ENCODE results near the gene CDC20.

Gene CDC20

DNA sequence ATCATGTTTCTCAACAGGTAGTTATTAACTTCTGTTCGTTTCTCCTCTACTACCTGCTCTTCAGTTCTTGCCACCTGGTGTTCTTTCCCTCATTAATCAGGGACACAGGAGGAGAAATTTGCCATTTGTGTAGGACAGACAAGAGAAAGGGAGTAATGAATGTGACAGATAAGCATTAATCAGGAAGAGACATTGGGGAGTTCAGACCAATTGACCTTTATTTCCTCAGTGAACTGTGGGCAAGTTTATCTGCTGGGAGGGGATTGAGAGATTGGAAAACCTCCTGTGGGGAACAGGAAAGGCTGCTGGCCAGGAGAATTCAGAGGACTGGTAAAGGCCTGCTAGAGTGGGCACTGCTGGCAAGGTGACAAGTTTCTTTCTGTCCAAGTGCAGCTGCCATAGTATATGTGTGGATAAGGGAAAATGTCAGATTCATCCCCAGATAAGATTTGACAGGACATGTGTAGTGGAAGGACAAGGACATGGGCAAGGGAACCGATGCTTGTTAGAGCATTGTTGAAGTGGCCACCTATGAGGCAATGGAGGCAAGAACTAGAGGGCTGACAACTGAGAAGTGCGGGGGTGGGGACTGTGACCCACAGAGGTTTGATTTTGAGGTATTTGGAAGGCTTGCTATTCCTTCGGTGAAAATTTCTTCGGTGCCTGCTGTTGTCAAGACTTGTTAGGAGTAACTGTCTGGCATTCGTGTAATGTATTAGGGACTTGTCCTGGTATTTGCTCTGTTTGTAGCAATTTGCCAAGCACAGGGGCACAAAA is 43.5 kb downstream of the CDC20 start:
- TF ChIP-seq, protein P1, sequence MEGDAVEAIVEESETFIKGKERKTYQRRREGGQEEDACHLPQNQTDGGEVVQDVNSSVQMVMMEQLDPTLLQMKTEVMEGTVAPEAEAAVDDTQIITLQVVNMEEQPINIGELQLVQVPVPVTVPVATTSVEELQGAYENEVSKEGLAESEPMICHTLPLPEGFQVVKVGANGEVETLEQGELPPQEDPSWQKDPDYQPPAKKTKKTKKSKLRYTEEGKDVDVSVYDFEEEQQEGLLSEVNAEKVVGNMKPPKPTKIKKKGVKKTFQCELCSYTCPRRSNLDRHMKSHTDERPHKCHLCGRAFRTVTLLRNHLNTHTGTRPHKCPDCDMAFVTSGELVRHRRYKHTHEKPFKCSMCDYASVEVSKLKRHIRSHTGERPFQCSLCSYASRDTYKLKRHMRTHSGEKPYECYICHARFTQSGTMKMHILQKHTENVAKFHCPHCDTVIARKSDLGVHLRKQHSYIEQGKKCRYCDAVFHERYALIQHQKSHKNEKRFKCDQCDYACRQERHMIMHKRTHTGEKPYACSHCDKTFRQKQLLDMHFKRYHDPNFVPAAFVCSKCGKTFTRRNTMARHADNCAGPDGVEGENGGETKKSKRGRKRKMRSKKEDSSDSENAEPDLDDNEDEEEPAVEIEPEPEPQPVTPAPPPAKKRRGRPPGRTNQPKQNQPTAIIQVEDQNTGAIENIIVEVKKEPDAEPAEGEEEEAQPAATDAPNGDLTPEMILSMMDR (IDR thresholded peaks at IDR 0.05; ENCODE audit: insufficient read depth, low read depth, low read length, missing control alignments), result no peak
- no peak for DNase-seq (ENCODE audit: low read depth)
- H3K4me3 ChIP-seq (ENCODE audit: low read depth, low read length), result no peak overlapping the region

DNA sequence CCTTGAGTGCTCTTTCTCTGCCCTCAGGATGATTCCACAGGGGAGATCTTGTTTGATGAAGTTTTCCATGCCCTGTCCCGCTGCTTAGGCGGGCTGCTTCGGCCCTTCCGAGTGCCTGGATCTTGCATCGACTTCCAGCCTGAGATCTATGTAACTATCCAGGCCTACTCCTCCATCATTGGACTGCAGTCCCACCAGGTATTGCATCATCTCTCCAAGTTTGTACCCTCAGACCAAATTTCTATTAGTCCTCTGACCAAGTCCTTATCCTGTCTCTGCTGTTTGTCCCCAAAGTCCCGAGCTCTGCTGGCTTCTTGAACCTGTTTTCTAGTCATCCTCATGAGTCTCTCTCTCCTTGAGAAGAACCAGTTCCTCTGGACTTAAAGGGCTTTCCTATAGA is 45.6 kb downstream of the CDC20 start:
- no peak for DNase-seq (ENCODE audit: low read depth)
- H3K4me3 ChIP-seq (ENCODE audit: low read depth, low read length), result no peak overlapping the region
- TF ChIP-seq, protein P1 (IDR thresholded peaks at IDR 0.05; ENCODE audit: insufficient read depth, low read depth, low read length, missing control alignments), result no peak

DNA sequence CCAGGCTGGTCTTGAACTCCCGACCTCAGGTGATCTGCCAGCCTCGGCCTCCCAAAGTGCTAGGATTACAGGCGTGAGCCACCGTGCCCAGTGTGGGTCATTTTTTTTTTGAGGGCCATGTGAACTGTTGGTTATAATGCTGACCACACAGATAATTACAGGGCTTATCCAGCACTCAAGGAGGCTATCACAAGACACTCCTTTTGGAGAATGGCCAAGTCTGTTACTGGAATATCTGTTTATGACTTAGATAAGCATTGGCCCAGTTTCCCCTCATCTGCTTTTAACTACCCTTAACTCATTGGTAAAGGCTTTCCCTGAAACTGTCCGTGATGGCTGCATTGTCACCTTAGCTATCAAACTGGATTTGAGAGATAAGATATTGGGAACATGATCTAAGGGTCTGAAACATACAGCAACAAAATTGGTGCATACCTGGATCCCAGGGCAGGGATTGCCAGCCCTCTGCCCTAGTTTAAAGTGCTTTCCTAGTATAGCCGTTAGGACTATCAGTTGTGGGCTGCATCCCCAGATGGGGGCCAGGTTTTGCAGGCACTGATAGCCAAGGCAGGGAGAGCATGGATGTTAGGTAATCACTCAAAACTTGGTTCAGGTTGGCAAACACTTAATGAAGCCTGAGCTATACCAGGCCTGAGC is 46.6 kb downstream of the CDC20 start:
- H3K4me3 ChIP-seq (ENCODE audit: low read depth, low read length), result no peak overlapping the region
- DNase-seq (ENCODE audit: low read depth), result no peak
- TF ChIP-seq, protein P1 (IDR thresholded peaks at IDR 0.05; ENCODE audit: insufficient read depth, low read depth, low read length, missing control alignments), result no peak

DNA sequence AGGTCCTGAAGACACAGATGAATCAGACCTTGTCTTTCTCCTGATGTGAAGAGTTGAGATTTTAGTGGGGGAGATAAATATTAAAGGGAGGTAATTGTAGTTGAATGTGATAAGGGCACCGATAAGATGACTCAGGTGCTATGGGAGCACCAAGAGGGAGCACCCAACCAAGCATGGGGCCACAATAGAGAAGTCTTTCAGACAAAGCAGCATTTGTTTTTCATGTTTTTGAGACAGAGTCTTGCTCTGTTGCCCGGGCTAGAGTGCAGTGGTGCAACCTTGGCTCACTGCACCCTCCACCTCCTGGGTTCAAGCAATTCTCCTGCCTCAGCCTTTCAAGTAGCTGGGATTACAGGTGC is 47.1 kb downstream of the CDC20 start:
- no peak overlapping the region for H3K4me3 ChIP-seq (ENCODE audit: low read depth, low read length)
- no peak for DNase-seq (ENCODE audit: low read depth)
- TF ChIP-seq, protein P1 (IDR thresholded peaks at IDR 0.05; ENCODE audit: insufficient read depth, low read depth, low read length, missing control alignments), result no peak

DNA sequence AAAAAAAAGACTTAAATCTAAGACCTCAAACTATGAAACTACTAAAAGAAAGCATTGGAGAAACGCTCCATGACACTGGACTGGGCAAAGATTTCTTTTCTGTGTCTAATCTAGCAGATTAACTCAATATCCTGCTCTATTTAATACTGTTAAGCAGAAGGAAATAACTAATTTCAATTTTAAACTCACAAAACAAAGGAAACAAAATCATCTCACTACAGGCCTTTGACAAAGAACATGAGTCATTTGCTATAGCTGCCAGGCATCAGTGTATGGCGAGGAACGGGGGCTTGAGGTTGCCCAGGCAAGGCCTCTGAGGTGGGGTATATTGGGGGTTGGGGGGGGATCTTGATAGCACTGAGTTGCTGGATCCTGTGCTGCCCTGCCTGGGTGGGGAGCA is 51.8 kb downstream of the CDC20 start:
- DNase-seq (ENCODE audit: low read depth), result no peak
- TF ChIP-seq, protein P1 (IDR thresholded peaks at IDR 0.05; ENCODE audit: insufficient read depth, low read depth, low read length, missing control alignments), result no peak
- H3K4me3 ChIP-seq (ENCODE audit: low read depth, low read length), result no peak overlapping the region

All from GM12865 (cell line).